Right lobe of liver (tissue), 6 donors: ENCODE data around the gene YIPF5. TPM values are rescaled to one million over a fixed set of nuclear protein-coding genes. Genes with fewer than 3 reads are reported as not detected.

Experiments
- ATAC-seq, 4 donors: fragments of 200-7000 bp; cut with Tn5 transposase; one replicate each; pipeline ENCODE4 v1.9.1; 2020; ENCODE audit warnings: mild to moderate bottlenecking in 4 of 4, moderate library complexity in 4 of 4
- DNase-seq, 3 donors: peaks; one replicate each; pipeline ENCODE4 v3.0.0-alpha.2; 2020
- H3K27ac ChIP-seq, 3 donors: fragments of 200-600 bp; one replicate each; pipeline ENCODE4 v1.8.0; 2022
- H3K27me3 ChIP-seq, 2 donors: fragments of 200-600 bp; one replicate each; pipeline ENCODE4 v1.8.0; 2022
- H3K36me3 ChIP-seq, 4 donors: fragments of 200-600 bp; sonication (generic) in 1 of 4; one replicate each; pipeline versions ENCODE4 v1.5.1 to v1.8.0; 2017 to 2022; ENCODE audit warnings: control low read depth in 1 of 4
- H3K4me1 ChIP-seq, 4 donors: fragments of 200-600 bp; sonication (generic) in 1 of 4; one replicate each; pipeline versions ENCODE4 v1.5.1 to v1.8.0; 2017 to 2022; ENCODE audit warnings: control low read depth in 1 of 4
- H3K4me3 ChIP-seq, 3 donors: fragments of 200-600 bp; one replicate each; pipeline ENCODE4 v1.8.0; 2022
- H3K9me3 ChIP-seq, 4 donors: fragments of 200-600 bp; sonication (generic) in 1 of 4; one replicate each; pipeline versions ENCODE4 v1.5.1 to v1.8.0; 2017 to 2022; ENCODE audit warnings: control low read depth in 1 of 4
- POLR2A ChIP-seq: fragments of 450-650 bp; IDR thresholded peaks from one replicate; pipeline ENCODE4 v1.6.1; 2017; ENCODE audit warnings: antibody characterized with exemption, mild to moderate bottlenecking
- WGBS: methylation state at CpG from one replicate; pipeline ENCODE4 v1.1.6; 2018; ENCODE audit warnings: low coverage, low lambda C conversion rate; ENCODE audit not compliant: insufficient coverage; ENCODE audit errors: missing lambda C conversion rate; 5-methylcytosine and 5-hydroxymethylcytosine counted together
- intact Hi-C, 2 donors: fragments of 100-400 bp; cut with DNase I; formaldehyde crosslinking; loops; one replicate each; pipeline versions ENCODE4 v1.11.2 to v1.14.1; 2022
- total RNA-seq, 6 experiments: library from RNA; depleted of rRNA in 2 of 6; stranded (reverse); fragments of >200 nt in 2 of 6; fragmentation: NEBNext Ultra II Directional in 3 of 6; extraction: Animal tissue kit (Norgen Biotek cat#: 25700) in 3 of 6; gene quantifications; one replicate each; pipeline versions ENCODE4 v1.1.0 to v1.2.4, GENCODE V29; 2016 to 2023
- TF ChIP-seq, protein P1 (sequence below), 4 donors: fragments of 200-600 bp in 3 of 4; fragments of 450-650 bp in 1 of 4; IDR thresholded peaks; one replicate each; pipeline versions ENCODE4 v1.5.1 to v1.8.0; 2016 to 2022; ENCODE audit warnings: antibody characterized with exemption in 4 of 4, mild to moderate bottlenecking in 2 of 4
- donor health status: DM: no; HTN: yes; CAD: no.
- donor health status: DM: no; HTN: no; CAD: no.
- donor health status: DM: no; HTN: no; CAD: no.
- donor health status: DM: no; HTN: yes; CAD: no.
- donor health status: DM: no; HTN: yes; CAD: no.

Gene YIPF5
- total RNA-seq, 6 experiments from 2014 or later = 21.6 to 28.1 (median 23.7) TPM

- Histone ChIP-seq H3K4me1 (no peaks in the 10 kb centered on the region), H3K9me3 (no peaks in the 10 kb centered on the region), H3K4me3 (no peak overlapping the region), H3K36me3 (no peaks in the 10 kb centered on the region), H3K27ac (no peak overlapping the region), H3K27me3 (no peaks in the 10 kb centered on the region)
- intact Hi-C loops = no loop called here
- ATAC-seq = peak in 1 of 4 donors; percentile 24
- WGBS = 30% methylated on average over 4 of the region's 4 CpGs
- TF ChIP-seq POLR2A = no peak
- TF ChIP-seq, protein P1, sequence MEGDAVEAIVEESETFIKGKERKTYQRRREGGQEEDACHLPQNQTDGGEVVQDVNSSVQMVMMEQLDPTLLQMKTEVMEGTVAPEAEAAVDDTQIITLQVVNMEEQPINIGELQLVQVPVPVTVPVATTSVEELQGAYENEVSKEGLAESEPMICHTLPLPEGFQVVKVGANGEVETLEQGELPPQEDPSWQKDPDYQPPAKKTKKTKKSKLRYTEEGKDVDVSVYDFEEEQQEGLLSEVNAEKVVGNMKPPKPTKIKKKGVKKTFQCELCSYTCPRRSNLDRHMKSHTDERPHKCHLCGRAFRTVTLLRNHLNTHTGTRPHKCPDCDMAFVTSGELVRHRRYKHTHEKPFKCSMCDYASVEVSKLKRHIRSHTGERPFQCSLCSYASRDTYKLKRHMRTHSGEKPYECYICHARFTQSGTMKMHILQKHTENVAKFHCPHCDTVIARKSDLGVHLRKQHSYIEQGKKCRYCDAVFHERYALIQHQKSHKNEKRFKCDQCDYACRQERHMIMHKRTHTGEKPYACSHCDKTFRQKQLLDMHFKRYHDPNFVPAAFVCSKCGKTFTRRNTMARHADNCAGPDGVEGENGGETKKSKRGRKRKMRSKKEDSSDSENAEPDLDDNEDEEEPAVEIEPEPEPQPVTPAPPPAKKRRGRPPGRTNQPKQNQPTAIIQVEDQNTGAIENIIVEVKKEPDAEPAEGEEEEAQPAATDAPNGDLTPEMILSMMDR (IDR thresholded peaks at IDR 0.05) = no peak
- DNase-seq = no peak
Observed at GRCh38 chr5:144131261-144131660, 39.2 kb downstream of the YIPF5 start.

DNA sequence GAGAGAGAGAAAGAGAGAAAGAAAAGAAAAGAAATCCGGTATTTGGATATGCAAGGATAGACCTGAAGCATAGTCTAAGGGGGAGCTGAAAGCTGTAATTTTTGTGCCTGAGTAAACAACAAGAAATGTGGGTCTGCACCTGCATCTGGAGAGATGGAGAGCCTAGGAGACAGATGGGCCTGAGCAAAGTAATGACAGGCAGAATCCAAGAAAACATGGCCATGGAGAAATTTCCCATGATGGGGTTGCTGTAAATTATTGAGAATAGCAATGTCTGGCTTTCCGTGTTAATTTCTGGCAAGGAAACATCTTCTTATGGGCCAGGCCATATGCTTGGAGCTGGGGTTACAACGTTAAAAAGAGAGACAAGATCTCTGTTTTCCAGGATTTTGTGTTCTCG is 40.2 kb downstream of the YIPF5 start:
- no peak for TF ChIP-seq POLR2A
- TF ChIP-seq, protein P1 (IDR thresholded peaks at IDR 0.05) = no peak
- no peak overlapping the region for H3K27ac ChIP-seq
- ATAC-seq (no peak), DNase-seq (no peak)
- WGBS = 78% methylated on average over 4 of the region's 4 CpGs
- no peak overlapping the region for H3K4me3 ChIP-seq
- intact Hi-C loops = no loop called here
- no peaks in the 10 kb centered on the region for H3K9me3 ChIP-seq
- no peaks in the 10 kb centered on the region for H3K36me3 ChIP-seq
- no peaks in the 10 kb centered on the region for H3K27me3 ChIP-seq
- no peaks in the 10 kb centered on the region for H3K4me1 ChIP-seq

- Histone ChIP-seq H3K4me3 (no peak overlapping the region), H3K9me3 (no peaks in the 10 kb centered on the region), H3K4me1 (no peaks in the 10 kb centered on the region), H3K27me3 (no peaks in the 10 kb centered on the region), H3K27ac (no peak overlapping the region), H3K36me3 (no peaks in the 10 kb centered on the region)
- DNase-seq = no peak
- intact Hi-C loops = no loop called here
- WGBS = 97% methylated on average over 3 of the region's 4 CpGs
- TF ChIP-seq POLR2A = no peak
- TF ChIP-seq, protein P1 (IDR thresholded peaks at IDR 0.05) = no peak
- no peak for ATAC-seq
Observed at GRCh38 chr5:144128844-144129243, 41.6 kb downstream of the YIPF5 start.

DNA sequence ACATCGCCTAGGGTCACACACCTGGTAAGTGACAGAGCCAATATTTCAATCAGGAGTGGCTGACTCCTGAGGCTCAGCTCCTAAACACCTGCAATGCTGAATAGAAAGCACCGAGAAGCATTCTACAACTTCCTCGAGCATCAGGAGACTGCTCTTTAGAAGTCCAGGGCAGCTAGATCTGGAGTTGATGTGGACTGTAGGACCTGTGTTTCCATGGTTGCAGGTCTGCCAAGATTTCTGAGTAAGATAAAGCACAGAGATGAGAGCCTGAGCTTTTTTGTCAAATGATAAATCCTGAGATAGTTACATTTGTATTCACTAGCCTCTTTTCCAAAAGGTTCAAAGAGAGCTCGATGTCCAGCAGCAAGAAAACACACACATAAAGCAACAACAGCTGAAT is 43.8 kb downstream of the YIPF5 start:
- Histone ChIP-seq H3K4me3 (no peak overlapping the region), H3K36me3 (no peaks in the 10 kb centered on the region), H3K27me3 (no peaks in the 10 kb centered on the region), H3K9me3 (no peaks in the 10 kb centered on the region), H3K4me1 (no peaks in the 10 kb centered on the region), H3K27ac (no peak overlapping the region)
- TF ChIP-seq, protein P1 (IDR thresholded peaks at IDR 0.05) = no peak
- no peak for TF ChIP-seq POLR2A
- intact Hi-C loops = no loop called here
- WGBS = 51% methylated on average over 3 of the region's 4 CpGs
- ATAC-seq (no peak), DNase-seq (no peak)

DNA sequence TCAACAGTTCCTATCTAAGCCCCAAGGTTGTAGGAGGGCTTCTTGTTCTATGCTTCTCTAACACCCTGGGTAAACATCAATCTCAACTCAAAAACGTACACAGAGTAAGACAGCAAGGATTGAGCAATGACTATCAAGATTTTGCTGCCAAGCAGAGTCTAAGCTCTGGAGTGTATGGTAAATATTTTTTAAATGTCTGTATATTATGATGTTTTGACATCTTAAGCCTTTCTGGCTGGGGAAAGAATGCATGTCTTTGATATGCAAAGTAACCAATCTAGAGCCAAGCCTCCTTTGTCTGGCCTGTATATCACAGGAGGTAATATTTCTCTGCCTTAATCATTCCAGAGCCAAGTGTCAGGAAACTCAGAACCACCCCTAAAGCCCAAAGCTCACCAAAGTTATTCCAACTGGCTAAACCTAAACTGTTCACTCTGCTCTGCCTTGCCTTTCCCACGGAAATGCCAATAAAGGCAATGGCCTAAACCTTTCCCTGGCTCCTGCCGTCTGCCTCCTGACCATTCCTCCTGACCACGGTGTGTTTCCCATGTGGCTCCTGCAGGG is 45.2 kb downstream of the YIPF5 start:
- no peak for ATAC-seq
- DNase-seq = no peak
- Histone ChIP-seq H3K4me3 (no peak overlapping the region), H3K27ac (no peak overlapping the region), H3K36me3 (no peaks in the 10 kb centered on the region), H3K4me1 (no peaks in the 10 kb centered on the region), H3K27me3 (no peaks in the 10 kb centered on the region), H3K9me3 (no peaks in the 10 kb centered on the region)
- intact Hi-C loops = no loop called here
- WGBS = 39% methylated on average over 4 of the region's 4 CpGs
- TF ChIP-seq, protein P1 (IDR thresholded peaks at IDR 0.05) = no peak
- no peak for TF ChIP-seq POLR2A
